OCI-LY3 (cell line): ENCODE measurements around the gene TSPAN10.

ENCODE experiments used
- H2AFZ ChIP-seq: fragments of 200-600, 300-600 bp; shearing (Covaris generic); 2 replicates; pipeline ENCODE4 v1.6.0; 2014; ENCODE audit warnings: antibody characterized with exemption, low read depth, low read length
- H3K27ac ChIP-seq: fragments of 200-600, 300-600 bp; sonication (generic); 2 replicates; pipeline ENCODE4 v1.5.1; 2014; ENCODE audit warnings: mild to moderate bottlenecking, low read length, moderate library complexity, mixed read lengths
- H3K27me3 ChIP-seq: fragments of 200-600, 300-600 bp; sonication (generic); 2 replicates; pipeline ENCODE4 v1.6.1; 2014; ENCODE audit warnings: low read depth, low read length, mixed read lengths
- H3K36me3 ChIP-seq: fragments of 200-600, 300-600 bp; sonication (generic); replicated peaks from 2 replicates; pipeline ENCODE3; 2014; ENCODE audit warnings: low read depth, low read length, mixed read lengths
- H3K4me1 ChIP-seq: fragments of 300-600, 200-600 bp; sonication (generic); 2 replicates; pipeline ENCODE4 v1.6.1; 2014; ENCODE audit warnings: low read length, mixed read lengths
- H3K4me2 ChIP-seq: fragments of 200-600, 300-600 bp; sonication (generic); 2 replicates; pipeline ENCODE4 v1.6.1; 2014; ENCODE audit warnings: low read length, mixed read lengths
- H3K4me3 ChIP-seq: fragments of 300-600, 200-600 bp; sonication (generic); 2 replicates; pipeline ENCODE4 v1.5.1; 2014; ENCODE audit warnings: antibody characterized with exemption, mild to moderate bottlenecking, low read length, moderate library complexity
- H3K79me2 ChIP-seq: fragments of 300-600, 200-600 bp; shearing (Covaris generic); 2 replicates; pipeline ENCODE4 v1.6.1; 2014; ENCODE audit warnings: mild to moderate bottlenecking, low read length, mixed read lengths
- H3K9ac ChIP-seq: fragments of 300-600, 200-600 bp; shearing (Covaris generic); 2 replicates; pipeline ENCODE4 v1.6.0; 2014; ENCODE audit warnings: mild to moderate bottlenecking, low read length, moderate library complexity
- H3K9me3 ChIP-seq: fragments of 200-600, 300-600 bp; shearing (Covaris generic); 2 replicates; pipeline ENCODE4 v1.6.1; 2014; ENCODE audit warnings: low read length, mixed read lengths; ENCODE audit not compliant: insufficient read depth
- H4K20me1 ChIP-seq: fragments of 200-600, 300-600 bp; sonication (generic); 2 replicates; pipeline ENCODE4 v1.6.1; 2016; ENCODE audit warnings: low read length, mixed read lengths; ENCODE audit not compliant: insufficient read depth
- EZH2phosphoT487 ChIP-seq: fragments of 200-600 bp; shearing (Covaris generic); IDR thresholded peaks from 2 replicates; pipeline ENCODE4 v1.6.1; 2018; ENCODE audit warnings: antibody characterized with exemption, mixed run types, low read depth
- TF ChIP-seq, protein P1 (sequence below): fragments of 200-600, 300-600 bp; sonication (generic); IDR thresholded peaks from 2 replicates; pipeline ENCODE4 v1.5.1; 2014; ENCODE audit warnings: antibody characterized with exemption, low read length, low read depth

The TSPAN10 gene

GRCh38 chr17:81648013-81648706 is 11.2 kb downstream of the TSPAN10 start:
- Histone ChIP-seq H3K9me3 (no peaks in the 10 kb centered on the region), H3K79me2 (no peaks in the 10 kb centered on the region), H4K20me1 (no peaks in the 10 kb centered on the region), H3K4me2 (no peak overlapping the region), H3K4me1 (no peaks in the 10 kb centered on the region), H3K36me3 (no peaks in the 10 kb centered on the region), H2AFZ (no peak overlapping the region), H3K27me3 (no peaks in the 10 kb centered on the region), H3K9ac (no peak overlapping the region), H3K27ac (no peak overlapping the region), H3K4me3 (no peak overlapping the region)
- TF ChIP-seq EZH2phosphoT487 = no peak
- TF ChIP-seq, protein P1, sequence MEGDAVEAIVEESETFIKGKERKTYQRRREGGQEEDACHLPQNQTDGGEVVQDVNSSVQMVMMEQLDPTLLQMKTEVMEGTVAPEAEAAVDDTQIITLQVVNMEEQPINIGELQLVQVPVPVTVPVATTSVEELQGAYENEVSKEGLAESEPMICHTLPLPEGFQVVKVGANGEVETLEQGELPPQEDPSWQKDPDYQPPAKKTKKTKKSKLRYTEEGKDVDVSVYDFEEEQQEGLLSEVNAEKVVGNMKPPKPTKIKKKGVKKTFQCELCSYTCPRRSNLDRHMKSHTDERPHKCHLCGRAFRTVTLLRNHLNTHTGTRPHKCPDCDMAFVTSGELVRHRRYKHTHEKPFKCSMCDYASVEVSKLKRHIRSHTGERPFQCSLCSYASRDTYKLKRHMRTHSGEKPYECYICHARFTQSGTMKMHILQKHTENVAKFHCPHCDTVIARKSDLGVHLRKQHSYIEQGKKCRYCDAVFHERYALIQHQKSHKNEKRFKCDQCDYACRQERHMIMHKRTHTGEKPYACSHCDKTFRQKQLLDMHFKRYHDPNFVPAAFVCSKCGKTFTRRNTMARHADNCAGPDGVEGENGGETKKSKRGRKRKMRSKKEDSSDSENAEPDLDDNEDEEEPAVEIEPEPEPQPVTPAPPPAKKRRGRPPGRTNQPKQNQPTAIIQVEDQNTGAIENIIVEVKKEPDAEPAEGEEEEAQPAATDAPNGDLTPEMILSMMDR = no peak

GRCh38 chr17:81648707-81649085 is 11.7 kb downstream of the TSPAN10 start:
- H3K9me3 ChIP-seq = no peaks in the 10 kb centered on the region
- TF ChIP-seq, protein P1 = no peak
- TF ChIP-seq EZH2phosphoT487 = no peak
- no peak overlapping the region for H2AFZ ChIP-seq
- no peaks in the 10 kb centered on the region for H3K27me3 ChIP-seq
- H3K79me2 ChIP-seq = no peaks in the 10 kb centered on the region
- H3K4me3 ChIP-seq = no peak overlapping the region
- H3K27ac ChIP-seq = no peak overlapping the region
- H4K20me1 ChIP-seq = no peaks in the 10 kb centered on the region
- no peaks in the 10 kb centered on the region for H3K36me3 ChIP-seq
- no peaks in the 10 kb centered on the region for H3K4me1 ChIP-seq
- no peak overlapping the region for H3K4me2 ChIP-seq
- no peak overlapping the region for H3K9ac ChIP-seq

DNA sequence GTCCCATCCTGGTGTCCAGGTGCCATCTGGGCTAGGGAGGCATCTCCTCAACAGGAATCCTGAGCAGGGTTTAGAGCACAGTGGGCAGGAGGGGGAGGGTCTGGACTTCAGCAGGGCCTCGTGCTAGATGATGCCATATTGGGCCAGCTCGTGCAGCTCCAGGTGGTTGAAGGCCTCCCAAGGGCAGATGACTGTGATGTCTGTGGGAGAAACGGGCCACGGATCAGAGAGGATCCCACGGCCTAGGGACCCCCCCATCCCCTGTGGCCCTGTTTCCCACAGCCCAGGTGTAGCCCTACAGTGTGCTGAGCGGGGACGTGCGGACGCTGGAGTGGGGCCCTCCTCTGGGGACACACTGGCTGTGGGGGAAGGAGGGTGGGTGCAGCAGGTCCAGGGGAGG is 14.0 kb downstream of the TSPAN10 start:
- Histone ChIP-seq H3K27ac (no peak overlapping the region), H4K20me1 (no peaks in the 10 kb centered on the region), H3K79me2 (no peaks in the 10 kb centered on the region), H3K27me3 (no peaks in the 10 kb centered on the region), H3K9ac (no peak overlapping the region), H3K4me3 (no peak overlapping the region), H3K4me2 (no peak overlapping the region), H3K36me3 (no peaks in the 10 kb centered on the region), H2AFZ (no peak overlapping the region), H3K9me3 (no peaks in the 10 kb centered on the region), H3K4me1 (0 out of 2 replicates have a peak, but pooled peaks cover 2% of the 10 kb centered on the region)
- no peak for TF ChIP-seq EZH2phosphoT487

GRCh38 chr17:81651692-81652091 is 14.7 kb downstream of the TSPAN10 start:
- Histone ChIP-seq H3K4me2 (no peak overlapping the region), H3K9me3 (no peaks in the 10 kb centered on the region), H3K27me3 (no peaks in the 10 kb centered on the region), H3K79me2 (no peaks in the 10 kb centered on the region), H4K20me1 (no peaks in the 10 kb centered on the region), H2AFZ (no peak overlapping the region), H3K4me1 (0 out of 2 replicates have a peak, but pooled peaks cover 2% of the 10 kb centered on the region), H3K27ac (no peak overlapping the region), H3K9ac (no peak overlapping the region), H3K4me3 (no peak overlapping the region), H3K36me3 (no peaks in the 10 kb centered on the region)
- TF ChIP-seq, protein P1 = no peak
- no peak for TF ChIP-seq EZH2phosphoT487
